HG03060 (cell line): Measurements from ENCODE around the gene PSMD12.
"Not testable (repeated sequence)": the region's sequence is repeated elsewhere in the genome, so short reads cannot be mapped to it uniquely, and the experiment has no call there.

Experiments used
- ATAC-seq: cut with Tn5 transposase; IDR thresholded peaks from one replicate; pipeline ENCODE4 v1.9.1; 2021; ENCODE audit warnings: low read depth, moderate number of reproducible peaks; ENCODE audit not compliant: unreplicated experiment

Gene PSMD12

GRCh38 chr17:67388536-67388935, 22.2 kb upstream of the PSMD12 start:
- not testable (repeated sequence) for ATAC-seq

DNA sequence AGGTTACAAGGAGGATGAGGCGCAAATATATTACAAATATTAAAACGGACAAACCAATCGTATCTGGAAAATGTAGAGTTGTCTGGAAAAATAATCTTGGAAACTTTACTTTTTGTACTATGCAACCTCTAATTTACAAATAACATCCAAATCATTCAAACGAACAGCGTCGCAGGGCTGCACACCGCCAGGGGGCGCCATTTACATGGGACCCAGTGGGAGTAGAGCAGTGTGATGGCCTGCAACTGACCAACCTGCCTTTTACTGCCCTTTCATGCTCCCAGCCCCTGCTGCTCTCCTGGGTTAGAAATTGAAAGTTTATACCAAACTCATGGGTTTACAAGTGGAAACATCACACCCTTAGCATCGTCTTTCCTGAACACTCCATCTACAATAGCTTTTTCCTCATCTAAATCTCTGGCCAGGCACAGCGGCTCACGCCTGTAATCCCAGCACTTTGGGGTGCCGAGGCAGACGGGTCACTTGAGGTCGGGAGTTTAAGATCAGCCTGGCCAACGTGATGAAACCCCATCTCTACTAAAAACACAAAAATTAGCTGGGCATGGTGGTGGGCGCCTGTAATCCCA, 20.7 kb upstream of the PSMD12 start:
- ATAC-seq: no peak

- ATAC-seq: no peak
These were observed 19.0 kb upstream of the PSMD12 start for GRCh38 chr17:67385122-67385988.

GRCh38 chr17:67381929-67382257, 15.5 kb upstream of the PSMD12 start:
- no peak for ATAC-seq

DNA sequence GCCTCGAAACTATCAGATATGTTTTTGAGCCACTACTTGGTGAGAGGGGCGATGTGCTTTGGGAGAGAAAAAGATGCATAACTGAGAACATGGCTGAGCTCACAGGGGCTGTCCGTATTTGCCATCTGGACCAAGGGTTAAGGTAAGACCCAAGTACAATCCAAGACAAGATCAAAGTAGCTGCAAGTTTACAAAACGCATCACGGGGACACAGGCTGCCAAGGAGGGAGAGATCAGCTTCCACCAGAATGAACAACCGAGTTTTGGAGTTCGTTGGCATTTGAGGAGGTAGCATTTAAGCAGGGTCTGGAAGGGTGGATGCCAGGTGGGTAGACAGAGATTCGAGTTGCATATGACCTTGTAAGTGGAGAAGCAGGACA, 12.9 kb upstream of the PSMD12 start:
- ATAC-seq: no peak

- no peak for ATAC-seq
These were observed 12.3 kb upstream of the PSMD12 start for GRCh38 chr17:67378454-67379250.

GRCh38 chr17:67377488-67378453, 11.4 kb upstream of the PSMD12 start:
- no peak for ATAC-seq

DNA sequence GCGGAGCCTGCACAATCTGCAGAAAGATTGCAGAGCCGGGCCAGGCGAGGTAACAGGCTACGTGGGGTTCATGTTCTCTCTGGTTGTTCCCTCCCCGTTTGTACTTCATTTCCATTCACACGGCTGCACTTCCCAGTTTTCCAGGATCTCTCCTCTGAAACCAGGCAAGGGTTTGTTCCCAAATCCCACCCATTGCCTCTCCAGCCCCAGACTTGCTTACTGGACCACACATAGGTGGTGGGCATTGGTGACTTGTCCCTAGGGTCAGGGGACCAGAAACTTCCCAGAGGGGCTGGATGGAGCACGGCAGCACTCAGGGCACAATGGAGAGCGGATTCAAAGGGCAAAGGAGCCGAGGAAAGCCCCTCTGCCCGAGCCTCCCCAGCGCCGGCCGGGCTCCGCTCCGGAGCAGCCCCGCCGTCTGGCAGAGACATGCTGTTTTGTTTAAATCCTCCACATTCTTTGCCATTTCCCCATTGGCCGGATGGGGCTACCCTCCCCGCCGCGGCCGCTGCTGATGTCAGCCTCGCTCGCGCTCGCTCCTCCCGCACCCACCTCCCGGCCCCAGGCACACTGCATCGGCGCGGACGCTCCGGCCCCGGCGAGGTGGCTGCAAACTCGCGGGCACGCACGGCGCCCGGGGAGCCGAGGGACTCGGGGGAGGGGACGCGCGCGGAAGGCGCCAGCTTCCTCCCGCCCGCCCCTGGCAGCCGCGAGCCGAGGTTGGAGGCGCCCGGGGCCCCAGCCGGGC, 10.5 kb upstream of the PSMD12 start, which contains the start of gene PITPNC1:
Gene PITPNC1 (plus strand): TSS at position 545 of the 751 bp plus-strand sequence.
- no peak for ATAC-seq

GRCh38 chr17:67376415-67376736, 10.0 kb upstream of the PSMD12 start:
- ATAC-seq: no peak

DNA sequence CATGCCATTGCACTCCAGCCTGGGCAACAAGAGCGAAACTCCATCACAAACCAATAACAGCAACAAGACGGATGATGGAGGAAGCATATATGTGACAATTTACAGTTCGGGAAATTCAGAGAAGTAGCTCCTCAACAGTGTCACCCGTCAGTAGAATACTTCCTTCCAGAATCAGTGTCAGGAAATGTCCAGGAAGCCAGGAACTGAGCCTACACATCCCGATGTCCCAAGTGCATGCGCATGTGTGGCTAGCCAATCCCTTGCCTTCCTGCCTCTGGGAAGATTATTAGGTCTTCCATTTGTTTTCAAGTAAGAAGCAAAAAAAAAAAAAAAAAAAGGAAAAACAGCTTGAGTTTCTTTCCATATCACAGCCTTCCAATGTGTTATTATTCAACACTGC, 9.3 kb upstream of the PSMD12 start:
- no peak for ATAC-seq

GRCh38 chr17:67375054-67375427, 8.7 kb upstream of the PSMD12 start:
- no peak for ATAC-seq

- ATAC-seq: no peak
These were observed 8.1 kb upstream of the PSMD12 start for GRCh38 chr17:67374329-67375053.

GRCh38 chr17:67372751-67373150, 6.4 kb upstream of the PSMD12 start:
- no peak for ATAC-seq

GRCh38 chr17:67369676-67370075, 3.3 kb upstream of the PSMD12 start:
- no peak for ATAC-seq

GRCh38 chr17:67365738-67366192, 612 bp downstream of the PSMD12 start:
- peak; percentile 6 for ATAC-seq

DNA sequence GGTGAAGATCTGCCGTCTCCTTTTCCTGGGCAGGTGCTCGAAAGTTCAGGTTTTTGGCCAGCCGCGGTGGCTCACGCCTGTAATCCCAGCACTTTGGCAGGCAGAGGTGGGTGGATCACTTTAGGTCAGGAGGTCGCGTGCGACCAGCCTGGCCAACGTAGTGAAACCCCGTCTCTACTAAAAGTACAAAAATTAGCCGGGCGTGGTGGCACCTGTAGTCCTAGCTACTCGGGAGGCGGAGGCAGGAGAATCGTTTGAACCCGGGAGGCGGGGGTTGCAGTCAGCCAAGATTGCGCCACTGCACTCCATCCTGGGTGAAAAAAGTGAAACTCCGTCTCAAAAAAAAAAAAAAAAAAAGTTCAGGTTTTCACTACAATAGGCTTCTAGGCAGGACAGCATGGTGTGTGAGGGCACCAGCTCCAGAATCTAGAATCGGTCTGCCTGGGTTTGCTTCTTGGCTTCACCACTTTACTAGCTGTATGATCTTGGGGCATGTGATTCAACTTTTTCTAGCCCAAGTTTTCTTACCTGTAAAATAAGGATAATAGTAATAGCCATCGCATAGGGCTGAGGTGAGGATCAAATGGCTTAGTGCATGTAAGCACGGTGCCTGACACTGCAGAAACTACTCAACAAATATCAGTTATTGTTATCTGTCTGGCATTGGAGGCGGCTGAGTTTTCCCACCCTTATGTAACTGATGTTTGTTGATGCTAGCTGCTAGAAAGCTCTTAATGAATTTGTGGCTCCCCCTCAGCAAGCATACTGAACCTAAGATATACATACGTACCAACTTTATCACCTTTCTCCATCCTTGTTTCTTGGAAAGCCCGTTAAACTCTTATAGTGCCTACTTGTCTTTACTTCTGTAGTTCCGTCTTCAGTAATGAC, 1.3 kb downstream of the PSMD12 start:
- no peak for ATAC-seq

- ATAC-seq: no peak
These were observed 4.2 kb downstream of the PSMD12 start for GRCh38 chr17:67362173-67362572.

DNA sequence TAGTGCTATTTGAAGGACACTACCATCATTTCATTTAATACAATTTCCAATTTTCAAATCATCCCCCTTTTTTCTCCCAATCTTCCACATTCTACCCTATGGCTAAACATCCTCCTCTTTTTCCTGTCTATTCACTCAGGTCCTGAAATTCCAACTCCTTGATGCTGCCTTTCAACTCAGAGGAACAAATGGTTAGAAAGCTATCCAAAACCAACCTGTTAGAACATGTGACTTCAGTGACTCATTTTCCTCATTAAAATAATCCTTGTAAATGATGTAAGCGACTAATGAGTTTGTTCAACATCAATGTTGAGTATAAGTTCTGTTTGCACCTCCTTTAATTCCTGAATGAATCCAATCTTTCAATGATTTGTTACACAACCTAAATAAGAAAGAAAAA, 5.5 kb downstream of the PSMD12 start:
- ATAC-seq: no peak
